OCI-LY3 (cell line): ENCODE measurements around the gene MAP2K7.
"Not testable (repeated sequence)": the region's sequence is repeated elsewhere in the genome, so short reads cannot be mapped to it uniquely, and the experiment has no call there.

ENCODE experiments used
- H2AFZ ChIP-seq: fragments of 200-600, 300-600 bp; shearing (Covaris generic); 2 replicates; pipeline ENCODE4 v1.6.0; 2014; ENCODE audit warnings: antibody characterized with exemption, low read depth, low read length
- H3K27ac ChIP-seq: fragments of 200-600, 300-600 bp; sonication (generic); 2 replicates; pipeline ENCODE4 v1.5.1; 2014; ENCODE audit warnings: mild to moderate bottlenecking, low read length, moderate library complexity, mixed read lengths
- H3K27me3 ChIP-seq: fragments of 200-600, 300-600 bp; sonication (generic); 2 replicates; pipeline ENCODE4 v1.6.1; 2014; ENCODE audit warnings: low read depth, low read length, mixed read lengths
- H3K36me3 ChIP-seq: fragments of 200-600, 300-600 bp; sonication (generic); replicated peaks from 2 replicates; pipeline ENCODE3; 2014; ENCODE audit warnings: low read depth, low read length, mixed read lengths
- H3K4me1 ChIP-seq: fragments of 300-600, 200-600 bp; sonication (generic); 2 replicates; pipeline ENCODE4 v1.6.1; 2014; ENCODE audit warnings: low read length, mixed read lengths
- H3K4me2 ChIP-seq: fragments of 200-600, 300-600 bp; sonication (generic); 2 replicates; pipeline ENCODE4 v1.6.1; 2014; ENCODE audit warnings: low read length, mixed read lengths
- H3K4me3 ChIP-seq: fragments of 300-600, 200-600 bp; sonication (generic); 2 replicates; pipeline ENCODE4 v1.5.1; 2014; ENCODE audit warnings: antibody characterized with exemption, mild to moderate bottlenecking, low read length, moderate library complexity
- H3K79me2 ChIP-seq: fragments of 300-600, 200-600 bp; shearing (Covaris generic); 2 replicates; pipeline ENCODE4 v1.6.1; 2014; ENCODE audit warnings: mild to moderate bottlenecking, low read length, mixed read lengths
- H3K9ac ChIP-seq: fragments of 300-600, 200-600 bp; shearing (Covaris generic); 2 replicates; pipeline ENCODE4 v1.6.0; 2014; ENCODE audit warnings: mild to moderate bottlenecking, low read length, moderate library complexity
- H3K9me3 ChIP-seq: fragments of 200-600, 300-600 bp; shearing (Covaris generic); 2 replicates; pipeline ENCODE4 v1.6.1; 2014; ENCODE audit warnings: low read length, mixed read lengths; ENCODE audit not compliant: insufficient read depth
- H4K20me1 ChIP-seq: fragments of 200-600, 300-600 bp; sonication (generic); 2 replicates; pipeline ENCODE4 v1.6.1; 2016; ENCODE audit warnings: low read length, mixed read lengths; ENCODE audit not compliant: insufficient read depth
- EZH2phosphoT487 ChIP-seq: fragments of 200-600 bp; shearing (Covaris generic); IDR thresholded peaks from 2 replicates; pipeline ENCODE4 v1.6.1; 2018; ENCODE audit warnings: antibody characterized with exemption, mixed run types, low read depth
- TF ChIP-seq, protein P1 (sequence below): fragments of 200-600, 300-600 bp; sonication (generic); IDR thresholded peaks from 2 replicates; pipeline ENCODE4 v1.5.1; 2014; ENCODE audit warnings: antibody characterized with exemption, low read length, low read depth

The MAP2K7 gene

DNA sequence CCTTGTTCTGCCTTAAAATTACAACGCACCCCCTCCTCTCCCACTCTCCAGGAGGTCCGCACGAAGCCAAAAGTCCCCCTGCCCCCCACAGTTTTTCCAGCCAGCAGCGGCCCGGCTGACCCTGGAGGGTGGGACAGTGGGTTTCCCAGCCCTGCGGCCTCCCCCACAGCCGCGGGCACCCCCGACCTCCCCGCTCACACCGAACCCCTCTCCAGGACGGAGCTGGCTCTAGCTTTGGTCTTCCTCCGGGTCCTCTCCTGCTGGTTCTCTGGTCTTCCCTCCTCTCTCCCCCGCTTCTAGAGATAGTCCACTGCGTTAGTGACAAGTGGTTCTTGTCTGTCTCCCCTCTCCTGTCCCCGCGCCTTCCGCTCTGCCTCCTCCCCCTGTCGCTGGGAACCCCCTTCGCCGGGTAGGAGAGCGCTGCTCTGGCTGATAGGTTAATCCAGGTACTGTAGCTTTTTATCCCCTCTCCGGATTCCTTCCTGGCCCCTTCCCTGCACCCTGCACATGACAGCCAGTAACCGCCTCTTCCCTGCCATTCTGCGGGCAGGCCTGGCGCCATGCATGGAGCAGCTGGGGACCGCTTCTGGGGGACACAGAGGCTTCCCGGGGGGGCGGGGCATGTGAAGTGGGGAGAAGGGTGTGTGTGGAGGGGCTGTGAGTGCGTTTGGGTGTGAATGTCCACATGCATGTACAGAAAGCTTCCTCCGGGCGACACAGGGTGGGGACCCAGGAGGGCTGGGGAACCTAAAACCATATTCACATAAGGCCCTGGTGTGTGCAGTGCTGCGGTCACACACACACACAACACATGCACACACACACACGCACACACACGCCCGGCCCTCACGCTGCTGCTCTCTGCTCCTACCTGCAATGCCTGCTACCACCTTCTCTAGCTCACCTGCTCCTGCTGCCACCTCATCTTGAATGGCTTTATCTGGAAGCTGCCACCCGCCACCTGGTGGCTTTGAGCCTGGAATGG, 46.7 kb upstream of the MAP2K7 start:
- no peak overlapping the region for H3K4me3 ChIP-seq
- no peak for TF ChIP-seq EZH2phosphoT487
- TF ChIP-seq, protein P1, sequence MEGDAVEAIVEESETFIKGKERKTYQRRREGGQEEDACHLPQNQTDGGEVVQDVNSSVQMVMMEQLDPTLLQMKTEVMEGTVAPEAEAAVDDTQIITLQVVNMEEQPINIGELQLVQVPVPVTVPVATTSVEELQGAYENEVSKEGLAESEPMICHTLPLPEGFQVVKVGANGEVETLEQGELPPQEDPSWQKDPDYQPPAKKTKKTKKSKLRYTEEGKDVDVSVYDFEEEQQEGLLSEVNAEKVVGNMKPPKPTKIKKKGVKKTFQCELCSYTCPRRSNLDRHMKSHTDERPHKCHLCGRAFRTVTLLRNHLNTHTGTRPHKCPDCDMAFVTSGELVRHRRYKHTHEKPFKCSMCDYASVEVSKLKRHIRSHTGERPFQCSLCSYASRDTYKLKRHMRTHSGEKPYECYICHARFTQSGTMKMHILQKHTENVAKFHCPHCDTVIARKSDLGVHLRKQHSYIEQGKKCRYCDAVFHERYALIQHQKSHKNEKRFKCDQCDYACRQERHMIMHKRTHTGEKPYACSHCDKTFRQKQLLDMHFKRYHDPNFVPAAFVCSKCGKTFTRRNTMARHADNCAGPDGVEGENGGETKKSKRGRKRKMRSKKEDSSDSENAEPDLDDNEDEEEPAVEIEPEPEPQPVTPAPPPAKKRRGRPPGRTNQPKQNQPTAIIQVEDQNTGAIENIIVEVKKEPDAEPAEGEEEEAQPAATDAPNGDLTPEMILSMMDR: no peak
- no peak overlapping the region for H3K27ac ChIP-seq
- H3K4me2 ChIP-seq: no peak overlapping the region
- H4K20me1 ChIP-seq: no peaks in the 10 kb centered on the region
- no peaks in the 10 kb centered on the region for H3K36me3 ChIP-seq
- H3K79me2 ChIP-seq: no peaks in the 10 kb centered on the region
- no peaks in the 10 kb centered on the region for H3K9me3 ChIP-seq
- H3K9ac ChIP-seq: no peak overlapping the region
- peaks cover 5% of the 10 kb centered on the region; the same call in 1 of the 2 replicates for H3K4me1 ChIP-seq
- H2AFZ ChIP-seq: no peak overlapping the region
- peaks cover 11% of the 10 kb centered on the region; the same call in 1 of the 2 replicates for H3K27me3 ChIP-seq

DNA sequence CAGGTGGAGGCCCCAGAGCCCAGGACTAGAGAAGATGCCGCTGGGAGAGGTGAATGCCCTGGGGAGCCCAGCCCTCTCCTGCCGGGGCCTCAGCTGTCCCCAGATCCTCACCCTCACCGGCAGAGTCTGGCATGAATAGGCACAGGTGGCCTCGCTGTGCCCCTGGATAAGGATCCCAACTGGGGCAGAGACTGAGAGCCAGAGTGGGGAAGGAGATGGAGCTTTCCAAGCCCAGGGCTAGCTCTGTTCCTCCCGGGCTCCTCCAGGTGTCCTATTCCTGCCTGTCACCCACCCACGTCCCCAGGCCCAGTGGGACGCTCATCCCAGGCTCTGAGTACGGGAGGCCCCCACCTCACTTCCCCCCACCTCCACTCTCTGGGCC, 46.0 kb upstream of the MAP2K7 start:
- no peaks in the 10 kb centered on the region for H3K36me3 ChIP-seq
- 0 out of 2 replicates have a peak overlapping the region, but pooled peaks have one; percentile 38 for H3K9ac ChIP-seq
- peaks cover 5% of the 10 kb centered on the region; the same call in 1 of the 2 replicates for H3K4me1 ChIP-seq
- H3K27ac ChIP-seq: no peak overlapping the region
- peaks cover 11% of the 10 kb centered on the region; the same call in 1 of the 2 replicates for H3K27me3 ChIP-seq
- H3K79me2 ChIP-seq: no peaks in the 10 kb centered on the region
- peak overlapping the region; percentile 73; the same call in 1 of the 2 replicates for H2AFZ ChIP-seq
- H3K4me2 ChIP-seq: peak overlapping the region; percentile 87
- TF ChIP-seq EZH2phosphoT487: no peak
- TF ChIP-seq, protein P1: no peak
- H4K20me1 ChIP-seq: no peaks in the 10 kb centered on the region
- H3K4me3 ChIP-seq: peak overlapping the region; percentile 74
- no peaks in the 10 kb centered on the region for H3K9me3 ChIP-seq

DNA sequence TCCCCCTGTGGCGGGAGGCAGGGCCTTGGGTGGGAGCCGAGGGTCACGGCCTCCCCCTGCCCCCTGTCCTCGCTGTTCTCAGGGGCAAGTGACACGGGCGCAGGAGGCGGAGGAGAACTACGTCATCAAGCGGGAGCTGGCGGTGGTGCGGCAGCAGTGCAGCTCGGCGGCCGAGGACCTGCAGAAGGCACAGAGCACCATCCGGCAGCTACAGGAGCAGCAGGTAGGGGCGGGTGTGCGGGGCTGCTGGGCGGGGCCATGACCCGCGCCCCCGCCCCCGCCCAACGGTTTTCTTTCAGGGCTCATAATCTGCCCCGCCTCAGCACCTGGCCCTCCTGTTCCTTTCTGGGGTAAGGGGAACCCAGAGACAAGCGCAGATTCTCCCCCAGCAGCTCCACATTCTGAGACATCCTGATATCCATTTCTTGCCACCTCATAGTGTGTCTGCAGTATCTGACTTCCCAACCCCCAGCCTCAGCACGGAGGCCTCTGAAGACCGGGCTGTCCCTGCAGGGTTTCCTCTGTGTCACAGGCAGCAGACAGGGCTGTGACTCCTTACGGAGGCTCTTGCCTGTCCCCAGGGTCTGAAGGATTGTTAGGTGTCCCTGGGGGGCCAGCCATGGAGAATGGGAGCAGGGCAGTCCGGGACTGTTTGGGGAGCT, 45.4 kb upstream of the MAP2K7 start:
- peak overlapping the region; percentile 87 for H3K4me2 ChIP-seq
- no peaks in the 10 kb centered on the region for H3K36me3 ChIP-seq
- no peaks in the 10 kb centered on the region for H3K79me2 ChIP-seq
- peak overlapping the region; percentile 74 for H3K4me3 ChIP-seq
- H3K27me3 ChIP-seq: peaks cover 11% of the 10 kb centered on the region; the same call in 1 of the 2 replicates
- peaks cover 5% of the 10 kb centered on the region; the same call in 1 of the 2 replicates for H3K4me1 ChIP-seq
- no peak for TF ChIP-seq EZH2phosphoT487
- TF ChIP-seq, protein P1: no peak
- H3K9me3 ChIP-seq: no peaks in the 10 kb centered on the region
- no peak overlapping the region for H3K27ac ChIP-seq
- H4K20me1 ChIP-seq: no peaks in the 10 kb centered on the region
- peak overlapping the region; percentile 38; the same call in 1 of the 2 replicates for H3K9ac ChIP-seq
- H2AFZ ChIP-seq: peak overlapping the region; percentile 73; the same call in 1 of the 2 replicates

DNA sequence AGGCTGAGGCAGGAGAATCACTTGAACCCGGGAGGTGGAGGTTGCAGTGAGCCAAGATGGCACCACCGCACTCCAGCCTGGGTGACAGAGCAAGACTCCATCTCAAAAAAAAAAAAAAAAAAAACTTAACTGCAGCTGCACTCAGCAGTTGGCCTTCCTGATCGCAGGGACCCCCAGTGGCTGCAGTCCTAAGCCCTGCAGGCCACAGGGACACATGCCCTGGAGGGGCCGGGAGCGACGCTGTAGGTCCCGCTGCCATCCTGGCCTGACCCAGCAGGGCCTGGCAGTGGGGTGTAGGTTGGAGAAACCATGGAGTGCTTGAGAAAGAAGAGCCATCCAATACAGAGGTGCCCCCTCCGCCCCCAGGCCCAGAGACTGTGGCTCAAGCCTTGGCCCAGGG, 44.6 kb upstream of the MAP2K7 start:
- H4K20me1 ChIP-seq, H3K4me3 ChIP-seq, H3K4me2 ChIP-seq, H3K79me2 ChIP-seq, H3K27ac ChIP-seq, H3K36me3 ChIP-seq, H3K4me1 ChIP-seq, H3K9ac ChIP-seq, H2AFZ ChIP-seq, H3K9me3 ChIP-seq: not testable (repeated sequence)
- H3K27me3 ChIP-seq: peaks cover 11% of the 10 kb centered on the region; the same call in 1 of the 2 replicates
